IMR-90 (cell line): ENCODE measurements around the gene MRPL40. TPM values are rescaled to one million over a fixed set of nuclear protein-coding genes. Genes with fewer than 3 reads are reported as not detected.

Experiments
- ATAC-seq: fragments of 200-7000 bp; cut with Tn5 transposase; 2 replicates; pipeline ENCODE4 v1.9.1; 2020; ENCODE audit warnings: low read depth, mild to moderate bottlenecking, moderate library complexity
- BruUV-seq: library from RNA; stranded (reverse); fragments of 400-500 nt; replicated peaks from 2 replicates; lab custom pipeline; 2021; lab: Mats Ljungman, UMichigan
- CTCF ChIA-PET: fragments of 300-600 bp; formaldehyde crosslinking; extraction: SDS; loops from one replicate; lab custom pipeline; 2021; ENCODE audit warnings: antibody characterized with exemption; lab: Yijun Ruan, JAX
- POLR2A ChIA-PET: fragments of 300-600 bp; sonication (Branson Sonifier 250); formaldehyde crosslinking; loops from one replicate; lab custom pipeline; 2022; ENCODE audit warnings: antibody characterized with exemption; ENCODE audit not compliant: unreplicated experiment; lab: Charles Lee
- DNase-seq: peaks from one replicate; pipeline ENCODE4 v3.0.0; 2013
- H2AFZ ChIP-seq: replicated peaks from 2 replicates; pipeline ENCODE3; 2013; ENCODE audit warnings: low read length, mild to moderate bottlenecking; ENCODE audit not compliant: poor library complexity
- H2AK5ac ChIP-seq: 2 replicates; pipeline ENCODE4 v1.6.1; 2013; ENCODE audit warnings: low read depth, low read length, inconsistent platforms
- H2AK9ac ChIP-seq: replicated peaks from 2 replicates; pipeline ENCODE3; 2013; ENCODE audit warnings: mild to moderate bottlenecking, low read depth, low read length, moderate library complexity; ENCODE audit not compliant: poor library complexity
- H2BK120ac ChIP-seq: 2 replicates; pipeline ENCODE4 v1.6.1; 2013; ENCODE audit warnings: low read depth, low read length, inconsistent platforms
- H2BK15ac ChIP-seq: 3 replicates; pipeline ENCODE4 v1.6.1; 2013; ENCODE audit warnings: low read depth, low read length, inconsistent platforms
- H2BK20ac ChIP-seq: 2 replicates; pipeline ENCODE4 v1.6.1; 2013; ENCODE audit warnings: low read depth, mild to moderate bottlenecking, inconsistent platforms, low read length, moderate library complexity
- H2BK5ac ChIP-seq: 2 replicates; pipeline ENCODE4 v1.6.1; 2013; ENCODE audit warnings: mild to moderate bottlenecking, low read depth, low read length, inconsistent platforms; ENCODE audit not compliant: poor library complexity, severe bottlenecking
- H3K14ac ChIP-seq: replicated peaks from 2 replicates; pipeline ENCODE4 v1.6.1; 2013; ENCODE audit warnings: low read depth, low read length, inconsistent platforms
- H3K18ac ChIP-seq: 2 replicates; pipeline ENCODE4 v1.6.1; 2013; ENCODE audit warnings: low read depth, low read length, control low read depth
- H3K23ac ChIP-seq: 2 replicates; pipeline ENCODE4 v1.6.1; 2013; ENCODE audit warnings: low read depth, low read length, inconsistent platforms
- H3K27ac ChIP-seq: 2 replicates; pipeline ENCODE4 v1.5.1; 2013; ENCODE audit warnings: mild to moderate bottlenecking, control low read depth, low read length; ENCODE audit not compliant: insufficient read depth
- H3K27me3 ChIP-seq: 2 replicates; pipeline ENCODE4 v1.6.1; 2013; ENCODE audit warnings: low read length; ENCODE audit not compliant: control insufficient read depth, insufficient read depth
- H3K36me3 ChIP-seq: 2 replicates; pipeline ENCODE4 v1.6.1; 2013; ENCODE audit warnings: low read length, mixed read lengths; ENCODE audit not compliant: control insufficient read depth, insufficient read depth
- H3K4ac ChIP-seq: 2 replicates; pipeline ENCODE4 v1.6.1; 2013; ENCODE audit warnings: low read depth, low read length, inconsistent platforms
- H3K4me1 ChIP-seq: 2 replicates; pipeline ENCODE4 v1.6.1; 2013; ENCODE audit warnings: low read length, mixed read lengths; ENCODE audit not compliant: control insufficient read depth, insufficient read depth
- H3K4me2 ChIP-seq: 2 replicates; pipeline ENCODE4 v1.6.1; 2013; ENCODE audit warnings: low read depth, mild to moderate bottlenecking, control low read depth, low read length, moderate library complexity
- H3K4me3 ChIP-seq: 2 replicates; pipeline ENCODE4 v1.5.1; 2013; ENCODE audit warnings: low read depth, mild to moderate bottlenecking, control low read depth, low read length, moderate library complexity; ENCODE audit not compliant: insufficient read depth
- H3K56ac ChIP-seq: 2 replicates; pipeline ENCODE4 v1.6.1; 2013; ENCODE audit warnings: low read length, inconsistent platforms; ENCODE audit not compliant: insufficient read depth; ENCODE audit errors: extremely low read depth
- H3K79me1 ChIP-seq, 2 experiments: 2 replicates each; pipeline ENCODE4 v1.6.1; 2013; ENCODE audit warnings: low read length in 2 of 2, inconsistent platforms in 1 of 2, low read depth in 1 of 2
- H3K9ac ChIP-seq: 2 replicates; pipeline ENCODE4 v1.6.1; 2013; ENCODE audit warnings: low read depth, low read length, control low read depth
- H3K9me1 ChIP-seq: 2 replicates; pipeline ENCODE4 v1.6.1; 2013; ENCODE audit warnings: low read length, inconsistent platforms; ENCODE audit not compliant: insufficient read depth
- H3K9me3 ChIP-seq: 2 replicates; pipeline ENCODE4 v1.6.1; 2013; ENCODE audit warnings: low read length; ENCODE audit not compliant: control insufficient read depth, insufficient read depth
- H4K20me1 ChIP-seq: 2 replicates; pipeline ENCODE4 v1.6.1; 2013; ENCODE audit warnings: low read length, inconsistent platforms; ENCODE audit not compliant: insufficient read depth
- H4K5ac ChIP-seq: 2 replicates; pipeline ENCODE4 v1.6.1; 2013; ENCODE audit warnings: mild to moderate bottlenecking, low read depth, low read length, control low read depth
- H4K8ac ChIP-seq, 2 experiments: 2 replicates each; pipeline ENCODE4 v1.6.1; 2013; ENCODE audit warnings: low read depth in 2 of 2, low read length in 2 of 2, control low read depth in 1 of 2, inconsistent platforms in 1 of 2
- H4K91ac ChIP-seq: 2 replicates; pipeline ENCODE4 v1.6.1; 2013; ENCODE audit warnings: low read depth, low read length, inconsistent platforms; ENCODE audit not compliant: insufficient read depth
- BHLHE40 ChIP-seq: fragments of 150-350 bp; IDR thresholded peaks from 2 replicates; pipeline ENCODE4 v1.6.1; 2016; ENCODE audit warnings: mild to moderate bottlenecking, low read depth, low read length
- CEBPB ChIP-seq: IDR thresholded peaks from 2 replicates; pipeline ENCODE4 v1.6.1; 2012; ENCODE audit warnings: low read depth, low read length, improper control_type of control experiment
- CHD1 ChIP-seq: IDR thresholded peaks from 2 replicates; pipeline ENCODE4 v1.6.1; 2012; ENCODE audit warnings: low read depth, low read length, improper control_type of control experiment
- CTCF ChIP-seq: conservative IDR thresholded peaks from 2 replicates; pipeline ENCODE4 v1.5.1; 2012; ENCODE audit warnings: mild to moderate bottlenecking, low read depth, low read length, improper control_type of control experiment
- ELK1 ChIP-seq: fragments of 150-350 bp; IDR thresholded peaks from 2 replicates; pipeline ENCODE4 v1.6.1; 2016; ENCODE audit warnings: low read depth, mild to moderate bottlenecking, low read length, moderate library complexity, borderline replicate concordance
- FOS ChIP-seq: fragments of 150-350 bp; IDR thresholded peaks from 2 replicates; pipeline ENCODE4 v1.6.1; 2016; ENCODE audit warnings: low read depth, low read length
- MAZ ChIP-seq: IDR thresholded peaks from 2 replicates; pipeline ENCODE4 v1.6.1; 2012; ENCODE audit warnings: low read depth, mild to moderate bottlenecking, low read length, improper control_type of control experiment, moderate library complexity, borderline replicate concordance
- MXI1 ChIP-seq: IDR thresholded peaks from 2 replicates; pipeline ENCODE4 v1.6.1; 2012; ENCODE audit warnings: low read depth, mild to moderate bottlenecking, low read length, moderate library complexity, borderline replicate concordance
- NFE2L2 ChIP-seq: fragments of 150-350 bp; IDR thresholded peaks from 2 replicates; pipeline ENCODE4 v1.6.1; 2016; ENCODE audit warnings: low read depth, mild to moderate bottlenecking, low read length
- POLR2A ChIP-seq: IDR thresholded peaks from 2 replicates; pipeline ENCODE4 v1.6.1; 2012; ENCODE audit warnings: mild to moderate bottlenecking, low read depth, low read length
- RAD21 ChIP-seq: IDR thresholded peaks from 2 replicates; pipeline ENCODE4 v1.6.1; 2012; ENCODE audit warnings: low read length, improper control_type of control experiment
- RCOR1 ChIP-seq: IDR thresholded peaks from 2 replicates; pipeline ENCODE4 v1.6.1; 2012; ENCODE audit warnings: mild to moderate bottlenecking, low read length, improper control_type of control experiment; ENCODE audit not compliant: insufficient replicate concordance
- RFX5 ChIP-seq: IDR thresholded peaks from 2 replicates; pipeline ENCODE4 v1.8.0; 2012; ENCODE audit warnings: low read depth, mild to moderate bottlenecking, low read length, moderate library complexity
- SMC3 ChIP-seq: fragments of 150-350 bp; IDR thresholded peaks from 2 replicates; pipeline ENCODE4 v1.6.1; 2016; ENCODE audit warnings: low read depth, mild to moderate bottlenecking, antibody characterized with exemption, low read length, moderate library complexity
- USF2 ChIP-seq: fragments of 150-350 bp; IDR thresholded peaks from 2 replicates; pipeline ENCODE4 v1.6.1; 2017; ENCODE audit warnings: mild to moderate bottlenecking, antibody characterized with exemption, low read length, low read depth
- WGBS, 2 experiments: methylation state at CpG; one replicate each; pipeline versions ENCODE4 v1.1.5 to v1.1.7; 2013; ENCODE audit warnings: missing lambda C conversion rate in 2 of 2; ENCODE audit not compliant: insufficient read length in 1 of 2; ENCODE audit errors: extremely low coverage in 2 of 2; 5-methylcytosine and 5-hydroxymethylcytosine counted together
- dilution Hi-C: fragments of 300-500 bp; cut with HindIII; formaldehyde crosslinking; loops from one replicate; pipeline ENCODE4 v1.14.3; 2018; ENCODE audit warnings: low sequenced_read_pairs; ENCODE audit not compliant: unreplicated experiment
- in situ Hi-C: fragments of 300-500 bp; cut with MboI; formaldehyde crosslinking; loops from 3 replicates; pipeline ENCODE4 v1.14.3; 2019; ENCODE audit warnings: low sequenced_read_pairs, inconsistent platforms, mixed read lengths
- intact Hi-C: fragments of 100-400 bp; cut with micrococcal nuclease; formaldehyde crosslinking; loops from 2 replicates; pipeline ENCODE4 v1.10.0; 2022
- polyA plus RNA-seq, 3 experiments: library from polyadenylated mRNA; depleted of rRNA; stranded (reverse); fragments of >200 nt; gene quantifications; 2 replicates each; pipeline ENCODE4 v1.2.3, GENCODE V29; 2012; ENCODE audit warnings: low replicate concordance in 1 of 3
- total RNA-seq: library from RNA; depleted of rRNA; stranded (reverse); fragments of >200 nt; gene quantifications from 2 replicates; pipeline ENCODE4 v1.2.3, GENCODE V29; 2012

Gene MRPL40
- total and polyA plus RNA-seq, 2 of the 4 experiments (the other 2 are of a cell fraction): 36.7 to 37.5 TPM

GRCh38 chr22:19419464-19420178, 12.7 kb upstream of the MRPL40 start:
- BruUV-seq: no TSS peak
- Histone ChIP-seq H3K27me3 (no peaks in the 10 kb centered on the region), H3K18ac (no peak overlapping the region), H3K9me1 (peaks cover 30% of the 10 kb centered on the region), H2BK5ac (no peak overlapping the region), H4K8ac (no peak overlapping the region), H3K4me2 (no peak overlapping the region), H3K56ac (no peak overlapping the region), H2BK20ac (no peak overlapping the region), H2AK9ac (no peak overlapping the region), H3K14ac (no peak overlapping the region), H4K5ac (no peak overlapping the region), H3K9me3 (no peaks in the 10 kb centered on the region), H3K23ac (no peak overlapping the region), H2BK15ac (no peak overlapping the region), H3K4me3 (no peak overlapping the region), H2AFZ (no peak overlapping the region), H4K20me1 (peaks cover 52% of the 10 kb centered on the region), H2BK120ac (no peak overlapping the region), H4K91ac (no peak overlapping the region), H3K27ac (no peak overlapping the region), H2AK5ac (no peak overlapping the region), H3K36me3 (no peaks in the 10 kb centered on the region), H3K4ac (no peak overlapping the region), H3K9ac (no peak overlapping the region), H3K4me1 (peaks cover 5% of the 10 kb centered on the region; the same call in 1 of the 2 replicates), H3K79me1 (peaks cover 13 to 74% of the 10 kb centered on the region in 2 experiments)
- intact Hi-C loops: loop anchor here (10.0 kb wide), 1 partner anchor 125 kb away; the partner anchor contains the start of gene CLTCL1
- TF ChIP-seq CTCF (no peak), SMC3 (no peak), RAD21 (no peak), FOS (no peak), CHD1 (no peak), CEBPB (no peak), RFX5 (no peak), ELK1 (no peak), NFE2L2 (no peak), RCOR1 (no peak), POLR2A (no peak), USF2 (no peak), BHLHE40 (no peak), MXI1 (no peak), MAZ (no peak)
- WGBS, 2 experiments: no CpG with 5 or more reads among the region's 5 CpGs
- ATAC-seq (no peak), DNase-seq (peak; percentile 17)
- in situ Hi-C loops: no loop called here
- dilution Hi-C loops: no loop called here
- ChIA-PET POLR2A (no interaction called here), CTCF (no interaction called here)
